ENCODE data around the gene SYNE4.
A peak's percentile ranks its signal among the peaks of the same experiment; 100 is the strongest.
"Not testable (repeated sequence)": the region's sequence is repeated elsewhere in the genome, so short reads cannot be mapped to it uniquely, and the experiment has no call there.

The SYNE4 gene

DNA sequence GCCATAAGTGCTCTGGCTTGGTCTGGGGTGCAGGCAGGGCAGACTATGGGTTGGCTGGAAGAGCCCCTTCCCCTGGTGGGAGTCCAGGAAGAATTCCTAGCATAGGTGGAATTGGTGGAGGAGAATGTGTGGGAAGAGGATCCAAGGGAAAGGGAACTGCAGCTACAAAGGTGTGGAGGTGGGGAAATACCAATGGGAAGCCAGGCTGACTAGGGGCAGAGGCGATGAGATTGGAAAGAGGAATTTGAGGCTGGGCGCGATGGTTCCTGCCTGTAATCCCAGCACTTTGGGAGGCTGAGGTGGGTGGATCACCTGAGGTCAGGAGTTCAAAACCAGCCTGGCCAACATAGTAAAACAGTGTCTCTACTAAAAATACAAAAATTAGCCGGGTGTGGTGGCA, 18.5 kb downstream of the SYNE4 start:
- DNase-seq (ENCODE audit: low read depth): no peak

DNA sequence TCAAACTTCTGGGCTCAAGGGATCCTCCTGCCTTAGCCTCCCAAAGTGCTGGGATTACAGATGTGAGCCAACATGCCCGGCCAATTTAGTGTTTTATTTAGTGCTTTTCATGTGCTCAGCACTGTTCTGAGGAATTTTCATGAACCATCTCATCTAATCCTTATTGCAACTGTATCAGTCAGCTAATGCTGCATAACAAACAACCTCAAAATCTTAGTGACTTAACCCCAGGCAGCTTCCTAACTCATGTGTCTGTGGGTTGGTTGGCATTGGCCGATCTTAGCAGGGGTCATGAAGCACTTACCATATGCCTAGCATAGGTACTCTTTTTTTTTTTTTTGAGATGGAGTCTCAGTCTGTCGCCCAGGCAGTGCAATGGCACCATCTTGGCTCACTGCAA, 19.8 kb downstream of the SYNE4 start:
- no peak for DNase-seq (ENCODE audit: low read depth)

GRCh38 chr19:35987571-35987896, 21.1 kb downstream of the SYNE4 start:
- DNase-seq (ENCODE audit: low read depth): no peak

DNA sequence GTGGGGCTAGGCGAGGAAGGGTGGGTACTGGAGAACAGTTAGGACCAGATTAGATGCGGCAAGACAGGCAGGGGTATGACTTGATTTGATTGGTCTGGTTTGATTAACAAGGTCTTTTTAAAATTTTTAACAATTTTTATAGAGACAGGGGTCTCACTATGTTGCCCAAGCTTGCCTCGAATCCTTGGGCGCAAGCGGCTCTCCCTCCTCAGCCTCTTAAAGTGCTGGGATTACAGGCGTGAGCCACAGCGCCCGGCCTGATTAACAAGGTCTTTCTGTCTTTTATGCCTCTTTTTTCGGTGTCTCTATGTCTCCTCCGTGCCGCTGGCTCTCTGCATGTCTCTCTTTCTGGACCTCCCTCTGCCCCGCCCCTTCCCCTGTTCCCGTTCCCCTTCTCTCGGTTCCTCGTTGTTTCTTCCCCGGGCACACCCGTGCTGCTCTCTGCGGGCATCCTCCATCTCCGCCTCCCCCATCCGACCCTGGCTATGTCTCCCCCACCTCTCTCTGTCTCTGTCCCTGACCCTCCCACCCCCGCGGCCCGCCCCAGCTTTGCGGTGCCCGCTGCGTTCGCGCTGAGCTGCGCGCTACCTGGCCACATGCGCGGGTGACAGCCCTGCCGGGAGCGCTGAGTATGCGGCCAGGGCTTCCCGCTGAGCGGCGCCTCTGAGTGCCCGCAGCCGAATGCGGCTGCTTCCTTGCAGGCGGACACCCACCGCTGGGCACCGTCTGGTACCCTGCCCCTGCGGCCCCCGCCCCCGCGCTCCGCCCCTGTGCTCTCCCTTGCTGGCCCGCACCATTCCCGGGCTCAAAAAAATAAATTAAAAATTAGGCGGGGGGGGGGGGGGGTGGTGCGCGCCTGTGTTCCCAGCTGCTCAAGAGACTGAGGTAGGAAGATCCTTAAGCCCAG, 21.7 kb downstream of the SYNE4 start:
- no peak for DNase-seq (ENCODE audit: low read depth)

- DNase-seq (ENCODE audit: low read depth): no peak
Observed at GRCh38 chr19:35986111-35986510, 22.5 kb downstream of the SYNE4 start.

GRCh38 chr19:35983177-35983576, 25.4 kb downstream of the SYNE4 start:
- DNase-seq (ENCODE audit: low read depth): no peak

- not testable (repeated sequence) for DNase-seq (ENCODE audit: low read depth)
Observed at GRCh38 chr19:35980997-35981396, 27.6 kb downstream of the SYNE4 start.

DNA sequence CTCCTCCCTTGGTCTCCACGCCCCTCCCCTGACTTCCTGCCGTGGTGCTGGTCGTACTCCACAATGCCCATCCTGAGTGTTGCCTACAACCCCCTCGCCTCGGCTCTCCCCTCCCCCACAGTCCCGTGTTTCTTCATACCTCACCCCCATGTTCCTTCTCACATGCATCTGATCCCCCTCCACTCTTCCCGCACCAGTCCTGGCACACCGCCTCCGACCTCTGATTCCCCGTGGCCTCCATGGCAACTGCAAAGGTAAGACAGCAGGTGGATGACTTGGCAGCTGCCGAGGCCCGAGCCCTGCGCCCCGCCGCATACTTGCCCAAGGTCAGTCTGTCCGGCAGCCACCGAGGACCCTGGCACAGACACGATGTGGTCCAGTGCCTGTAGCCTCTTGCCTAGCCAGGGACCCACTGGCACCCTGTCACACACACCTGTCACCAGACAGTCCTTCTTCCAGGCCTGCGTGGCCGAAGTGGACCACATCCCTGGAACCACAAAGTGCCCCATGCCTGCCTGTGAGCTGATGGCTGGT, 29.7 kb downstream of the SYNE4 start:
- no peak for DNase-seq (ENCODE audit: low read depth)

DNA sequence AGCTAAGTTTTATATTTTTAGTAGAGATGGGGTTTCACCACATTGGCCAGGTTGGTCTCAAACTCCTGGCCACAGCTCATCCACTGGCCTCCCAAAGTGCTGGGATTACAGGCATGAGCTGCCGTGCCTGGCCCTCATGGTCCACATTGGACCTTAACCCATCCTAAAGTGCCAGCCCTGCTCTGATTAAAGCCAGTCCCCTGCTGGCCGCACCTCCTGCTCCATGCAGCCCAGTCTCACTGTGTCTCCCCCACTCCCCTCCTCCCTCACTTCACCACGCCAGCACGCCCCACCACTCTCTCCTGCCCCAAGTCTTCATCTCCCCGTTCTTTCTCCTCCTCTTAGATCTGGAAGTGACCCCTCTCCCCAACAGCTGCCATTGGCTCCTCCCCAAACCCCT, 30.3 kb downstream of the SYNE4 start:
- DNase-seq (ENCODE audit: low read depth): no peak

DNA sequence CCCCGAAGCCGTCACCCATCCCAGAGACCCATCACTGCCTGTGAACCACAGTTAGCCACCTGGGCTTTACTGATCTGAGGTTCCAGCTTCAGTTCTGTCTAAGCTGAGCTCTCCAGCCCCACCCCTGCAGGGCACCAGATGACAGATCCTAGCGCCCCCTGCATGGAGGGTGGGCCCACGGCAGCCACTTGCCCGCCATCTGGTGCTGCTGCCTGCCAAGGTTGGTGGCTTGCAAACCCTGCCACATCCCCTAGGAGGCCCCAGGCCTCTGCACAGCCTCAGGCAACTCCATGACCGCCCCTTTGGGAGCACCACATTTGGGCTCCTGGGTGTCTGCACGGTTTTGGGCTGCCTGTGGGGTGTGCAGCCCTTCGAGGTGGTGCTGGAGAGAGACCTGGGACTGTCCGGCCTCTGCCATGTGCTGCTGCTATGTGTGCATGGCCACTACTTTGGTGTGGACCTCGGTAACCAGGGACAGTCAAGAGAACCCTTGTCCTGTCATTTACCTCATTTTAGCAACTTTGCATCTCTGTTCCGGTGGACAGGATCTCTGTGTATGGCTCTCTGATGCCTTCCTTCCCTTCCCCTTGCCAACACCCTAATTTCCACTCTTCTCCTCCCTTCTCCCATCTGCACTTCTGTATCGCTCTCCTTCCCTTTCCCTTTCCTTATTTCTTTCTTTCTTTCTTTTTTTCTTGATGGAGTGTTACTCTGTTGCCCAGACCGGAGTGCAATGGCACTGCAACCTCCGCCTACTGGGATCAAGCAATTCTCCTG, 31.0 kb downstream of the SYNE4 start:
- no peak for DNase-seq (ENCODE audit: low read depth)

GRCh38 chr19:35975608-35976214, 32.9 kb downstream of the SYNE4 start:
- no peak for DNase-seq (ENCODE audit: low read depth)

DNA sequence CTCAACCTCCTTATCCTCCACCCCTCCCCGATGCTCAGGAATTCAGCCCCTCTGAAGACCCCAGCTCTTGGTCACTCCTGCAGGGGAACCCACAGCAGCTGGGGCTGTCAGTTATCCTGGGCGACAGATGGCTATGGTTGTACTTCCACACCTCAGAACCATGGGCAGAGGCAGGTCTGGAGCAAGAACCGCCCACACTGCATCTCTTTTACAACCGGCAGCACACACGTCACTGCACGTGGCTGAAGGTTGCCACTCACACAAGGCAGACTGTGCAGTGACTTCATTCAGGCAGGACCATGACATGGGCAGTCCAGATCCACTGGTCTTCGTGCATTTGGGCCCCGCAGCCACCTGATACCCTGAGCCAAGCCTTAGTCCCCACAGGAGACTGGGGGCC, 35.1 kb downstream of the SYNE4 start:
- DNase-seq (ENCODE audit: low read depth): no peak

GRCh38 chr19:35966771-35967170, 41.8 kb downstream of the SYNE4 start:
- DNase-seq (ENCODE audit: low read depth): no peak

DNA sequence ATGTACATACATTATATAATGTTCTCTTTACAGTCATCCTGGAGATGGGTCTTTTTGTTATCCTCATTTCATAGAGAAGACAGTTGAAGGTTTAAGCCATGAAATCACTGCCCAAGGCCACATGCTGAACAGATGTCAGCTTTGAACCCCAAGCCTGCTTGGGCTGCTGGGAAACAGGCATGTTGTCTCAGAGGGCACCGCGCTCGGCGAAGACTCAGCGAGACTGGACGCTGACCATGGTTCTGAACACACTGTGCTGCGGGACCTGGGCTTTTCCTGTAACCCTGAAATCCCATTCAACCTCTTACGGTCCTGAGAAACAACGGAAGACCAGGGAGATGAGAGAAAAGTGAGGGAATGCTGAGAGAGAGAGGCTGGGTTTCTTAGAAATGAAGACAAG, 45.1 kb downstream of the SYNE4 start:
- no peak for DNase-seq (ENCODE audit: low read depth)

DNA sequence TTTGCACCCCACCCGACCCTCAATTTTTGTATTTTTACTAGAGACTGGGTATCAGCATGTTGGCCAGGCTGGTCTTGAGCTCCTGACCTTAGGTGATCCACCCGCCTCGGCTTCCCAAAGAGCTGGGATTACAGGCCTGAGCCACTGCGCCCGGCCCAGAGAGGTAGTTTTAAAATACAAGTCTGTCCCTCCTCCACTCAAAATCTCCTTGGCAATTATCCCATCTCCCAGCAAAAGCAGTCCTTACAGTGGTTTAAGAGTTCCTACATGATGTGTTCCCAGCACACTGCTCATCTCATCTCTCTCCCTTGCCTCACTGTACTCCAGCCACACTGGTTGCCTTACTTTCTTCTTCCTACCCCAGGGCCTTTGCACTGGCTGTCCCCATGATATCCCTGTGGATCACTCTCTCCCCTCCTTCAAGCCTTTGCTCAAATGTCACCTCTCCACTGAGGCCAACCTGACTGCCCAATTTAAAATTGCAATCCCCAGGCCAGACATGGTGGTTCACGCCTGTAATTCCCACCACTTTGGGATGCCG, 48.1 kb downstream of the SYNE4 start:
- DNase-seq (ENCODE audit: low read depth): no peak

DNA sequence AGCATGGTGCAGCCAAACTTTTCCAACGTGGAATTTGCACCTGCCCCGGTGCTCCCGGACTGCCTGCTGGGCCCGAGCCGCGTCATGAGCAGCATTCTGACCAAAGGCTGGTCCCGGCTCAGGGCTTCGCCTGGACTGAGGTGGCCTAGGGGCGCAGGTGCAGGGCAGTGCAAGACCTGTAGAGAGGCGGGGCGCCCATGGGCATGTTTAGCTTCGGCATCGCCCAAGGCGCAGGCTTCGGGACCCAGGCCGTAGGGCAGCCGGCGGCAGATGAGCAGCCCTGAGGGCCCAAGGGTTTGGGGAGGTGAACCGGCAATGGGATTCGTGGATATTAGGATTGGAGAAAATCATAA, 48.7 kb downstream of the SYNE4 start:
- DNase-seq (ENCODE audit: low read depth): no peak

- DNase-seq (ENCODE audit: low read depth): peak; percentile 38
Observed at GRCh38 chr19:35959040-35959967, 49.3 kb downstream of the SYNE4 start.

GRCh38 chr19:35958660-35959039, 50.0 kb downstream of the SYNE4 start:
- DNase-seq (ENCODE audit: low read depth): no peak

DNA sequence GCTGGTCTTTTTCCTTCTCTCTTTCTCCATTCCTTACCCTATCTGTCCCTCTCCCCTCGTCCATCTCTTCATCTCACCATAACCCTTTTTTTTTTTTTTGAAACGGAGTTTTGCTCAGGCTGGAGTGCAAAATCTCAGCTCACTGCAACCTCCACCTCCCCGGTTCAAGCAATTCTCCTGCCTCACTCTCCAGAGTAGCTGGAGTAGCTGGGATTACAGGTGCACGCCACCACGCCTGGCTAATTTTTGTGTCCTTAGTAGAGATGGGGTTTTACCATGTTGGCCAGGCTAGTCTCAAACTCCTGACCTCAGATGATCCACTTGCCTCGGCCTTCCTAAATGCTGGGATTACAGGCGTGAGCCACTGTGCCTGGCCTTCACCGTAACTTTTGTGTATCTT, 51.2 kb downstream of the SYNE4 start:
- DNase-seq (ENCODE audit: low read depth): not testable (repeated sequence)

DNA sequence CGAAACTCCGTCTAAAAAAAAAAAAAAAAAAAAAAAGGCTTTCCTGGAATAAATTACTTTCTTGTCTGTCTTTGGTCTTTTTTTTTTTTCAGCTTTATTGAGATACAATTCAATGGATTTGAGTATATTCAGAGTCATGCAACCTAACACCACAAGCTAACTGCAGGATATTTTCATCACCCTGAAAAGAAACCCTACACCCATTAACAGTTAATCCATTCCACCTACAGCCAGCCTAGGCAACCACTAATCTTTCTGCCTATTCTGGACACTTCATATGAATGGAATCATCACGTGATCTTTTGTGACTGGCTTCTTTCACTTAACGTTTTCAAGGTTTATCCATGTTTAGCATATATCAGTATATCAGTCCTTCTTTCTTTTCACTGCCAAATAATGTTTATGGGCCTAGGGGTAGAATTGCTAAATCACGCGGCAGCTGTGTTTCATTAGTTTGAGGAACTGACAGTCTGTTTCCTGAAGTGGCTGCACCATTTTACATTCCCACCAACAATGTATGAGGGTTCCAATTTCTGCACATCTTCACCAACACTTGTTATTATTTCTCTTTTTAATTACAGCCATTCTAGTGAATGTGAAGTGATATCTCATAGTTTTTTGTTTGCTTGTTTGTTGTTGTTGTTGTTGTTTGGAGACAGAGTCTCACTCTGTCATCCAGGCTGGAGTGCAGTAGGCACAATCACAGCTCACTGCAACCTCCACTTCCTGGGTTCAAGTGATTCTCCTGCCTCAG, 52.6 kb downstream of the SYNE4 start:
- no peak for DNase-seq (ENCODE audit: low read depth)
